Psoas muscle (tissue), 8 donors: Measurements from ENCODE around the gene ARX. TPM values are rescaled to one million over a fixed set of nuclear protein-coding genes. Genes with fewer than 3 reads are reported as not detected.

Source experiments
- ATAC-seq, 4 donors: fragments of 200-7000 bp; cut with Tn5 transposase; one replicate each; pipeline ENCODE4 v1.9.1; 2020; ENCODE audit warnings: moderate library complexity in 3 of 4, mild to moderate bottlenecking in 2 of 4
- DNase-seq, 2 donors: peaks; one replicate each; pipeline ENCODE4 v3.0.0-alpha.2; 2020
- H3K27ac ChIP-seq: fragments of 200-600 bp; one replicate; pipeline ENCODE4 v1.8.0; 2022
- H3K27me3 ChIP-seq, 3 donors: fragments of 200-600 bp in 1 of 3; one replicate each; pipeline versions ENCODE4 v1.6.1 to v1.8.0; 2013 to 2022; ENCODE audit warnings: low read length in 2 of 3, mild to moderate bottlenecking in 2 of 3, moderate library complexity in 1 of 3; ENCODE audit not compliant: insufficient read depth in 3 of 3
- H3K36me3 ChIP-seq, 2 donors: fragments of 200-600 bp in 1 of 2; one replicate each; pipeline versions ENCODE4 v1.6.1 to v1.8.0; 2013 to 2022; ENCODE audit warnings: low read depth in 1 of 2, mild to moderate bottlenecking in 1 of 2, moderate library complexity in 1 of 2; ENCODE audit not compliant: insufficient read depth in 1 of 2
- H3K4me1 ChIP-seq: fragments of 200-600 bp; one replicate; pipeline ENCODE4 v1.8.0; 2022
- H3K4me3 ChIP-seq: fragments of 200-600 bp; one replicate; pipeline ENCODE4 v1.8.0; 2022; ENCODE audit warnings: mild to moderate bottlenecking
- H3K9me3 ChIP-seq: fragments of 200-600 bp; one replicate; pipeline ENCODE4 v1.8.0; 2022
- CTCF ChIP-seq: fragments of 200-600 bp; IDR thresholded peaks from one replicate; pipeline ENCODE4 v1.8.0; 2022; ENCODE audit warnings: antibody characterized with exemption
- WGBS, 3 donors: extraction: QIAGEN DNeasy Blood & Tissue Kit; methylation state at CpG; one replicate each; pipeline versions ENCODE4 v1.1.6 to v1.1.7; 2013; 5-methylcytosine and 5-hydroxymethylcytosine counted together
- intact Hi-C, 2 donors: fragments of 100-400 bp; cut with DNase I; formaldehyde crosslinking; loops; one replicate each; pipeline versions ENCODE4 v1.11.0 to v1.14.2; 2022
- polyA plus RNA-seq, 3 donors: library from polyadenylated mRNA; stranded (reverse); fragments of 200-250 nt; gene quantifications; one replicate each; pipeline ENCODE4 v1.2.3, GENCODE V29; 2013
- total RNA-seq, 4 donors: library from RNA; stranded (reverse); fragmentation: NEBNext Ultra II Directional in 2 of 4; extraction: Animal tissue kit (Norgen Biotek cat#: 25700) in 2 of 4; gene quantifications; one replicate each; pipeline versions ENCODE4 v1.2.1 to v1.2.4, GENCODE V29; 2021 to 2023
- donor health status: healthy with polysubstance abuse.
- donor health status: DM: no; HTN: no; CAD: no; lungs with moderate emphysema.
- donor health status: Bipolar disorder and iron deficiency.
- donor health status: healthy.
- donor health status: DM: yes; HTN: yes; CAD: no.
- donor health status: DM: no; HTN: no; CAD: no.
- donor health status: DM: no; HTN: no; CAD: no.
- donor health status: DM: yes; HTN: yes; CAD: no.

The ARX gene
- total and polyA plus RNA-seq, 7 donors = 0.64 to 12.8 (median 3.0) TPM

GRCh38 chrX:25022499-25023325, 6.9 kb upstream of the ARX start:
- intact Hi-C loops = no loop called here
- no peak for ATAC-seq
- H3K27ac ChIP-seq = no peak overlapping the region
- H3K36me3 ChIP-seq = no peaks in the 10 kb centered on the region
- peaks cover 0 to 59% (median 11%) of the 10 kb centered on the region in 3 donors for H3K27me3 ChIP-seq
- TF ChIP-seq CTCF = no peak
- no peak overlapping the region for H3K4me3 ChIP-seq
- WGBS, 3 donors = 9 to 22% (median 13%) methylated on average over 29 to 59 of the region's 59 CpGs
- H3K4me1 ChIP-seq = peaks cover 5% of the 10 kb centered on the region
- H3K9me3 ChIP-seq = no peaks in the 10 kb centered on the region
- no peak for DNase-seq

GRCh38 chrX:25020905-25021449, 5.2 kb upstream of the ARX start:
- H3K27me3 ChIP-seq = peaks cover 0 to 77% (median 13%) of the 10 kb centered on the region in 3 donors
- H3K9me3 ChIP-seq = no peaks in the 10 kb centered on the region
- no peak overlapping the region for H3K27ac ChIP-seq
- H3K4me1 ChIP-seq = peaks cover 5% of the 10 kb centered on the region
- 3 to 16% (median 4%) methylated on average over 23 to 35 of the region's 35 CpGs for WGBS, 3 donors
- ATAC-seq (peak; percentile 41 to 69 (median 60)), DNase-seq (peak in 1 of 2 donors; percentile 54)
- no peaks in the 10 kb centered on the region for H3K36me3 ChIP-seq
- H3K4me3 ChIP-seq = peak overlapping the region; percentile 42
- intact Hi-C loops = no loop called here
- TF ChIP-seq CTCF = peak; percentile 49

- intact Hi-C loops = no loop called here
- H3K27ac ChIP-seq = no peak overlapping the region
- H3K9me3 ChIP-seq = no peaks in the 10 kb centered on the region
- H3K36me3 ChIP-seq = no peaks in the 10 kb centered on the region
- TF ChIP-seq CTCF = no peak
- no peak for DNase-seq
- no peak for ATAC-seq
- peak overlapping the region; percentile 42 for H3K4me3 ChIP-seq
- peaks cover 5% of the 10 kb centered on the region for H3K4me1 ChIP-seq
- WGBS, 3 donors = 1 to 20% (median 2%) methylated on average over 10 to 27 of the region's 27 CpGs
- peaks cover 0 to 82% (median 13%) of the 10 kb centered on the region in 3 donors for H3K27me3 ChIP-seq
Observed at GRCh38 chrX:25020391-25020904, 4.7 kb upstream of the ARX start.

GRCh38 chrX:25019707-25020390, 4.1 kb upstream of the ARX start:
- DNase-seq (no peak), ATAC-seq (no peak)
- 8 to 21% (median 8%) methylated on average over 20 to 22 of the region's 22 CpGs for WGBS, 3 donors
- intact Hi-C loops = loop anchor here in 1 of 2 donors (5.0 to 10.0 kb wide), 3 partner anchors 122 to 265 kb away; no protein-coding TSS in a partner anchor
- H3K9me3 ChIP-seq = no peaks in the 10 kb centered on the region
- peak overlapping the region; percentile 42 for H3K4me3 ChIP-seq
- H3K36me3 ChIP-seq = no peaks in the 10 kb centered on the region
- no peak for TF ChIP-seq CTCF
- H3K4me1 ChIP-seq = peaks cover 5% of the 10 kb centered on the region
- peaks cover 0 to 88% (median 13%) of the 10 kb centered on the region in 3 donors for H3K27me3 ChIP-seq
- H3K27ac ChIP-seq = no peak overlapping the region
